Psoas muscle (tissue), 8 donors: ENCODE data around the gene DNASE1L2. TPM values are rescaled to one million over a fixed set of nuclear protein-coding genes. Genes with fewer than 3 reads are reported as not detected.

Experiments used
- ATAC-seq, 4 donors: fragments of 200-7000 bp; cut with Tn5 transposase; one replicate each; pipeline ENCODE4 v1.9.1; 2020; ENCODE audit warnings: moderate library complexity in 3 of 4, mild to moderate bottlenecking in 2 of 4
- DNase-seq, 2 donors: peaks; one replicate each; pipeline ENCODE4 v3.0.0-alpha.2; 2020
- H3K27ac ChIP-seq: fragments of 200-600 bp; one replicate; pipeline ENCODE4 v1.8.0; 2022
- H3K27me3 ChIP-seq, 3 donors: fragments of 200-600 bp in 1 of 3; one replicate each; pipeline versions ENCODE4 v1.6.1 to v1.8.0; 2013 to 2022; ENCODE audit warnings: low read length in 2 of 3, mild to moderate bottlenecking in 2 of 3, moderate library complexity in 1 of 3; ENCODE audit not compliant: insufficient read depth in 3 of 3
- H3K36me3 ChIP-seq, 2 donors: fragments of 200-600 bp in 1 of 2; one replicate each; pipeline versions ENCODE4 v1.6.1 to v1.8.0; 2013 to 2022; ENCODE audit warnings: low read depth in 1 of 2, mild to moderate bottlenecking in 1 of 2, moderate library complexity in 1 of 2; ENCODE audit not compliant: insufficient read depth in 1 of 2
- H3K4me1 ChIP-seq: fragments of 200-600 bp; one replicate; pipeline ENCODE4 v1.8.0; 2022
- H3K4me3 ChIP-seq: fragments of 200-600 bp; one replicate; pipeline ENCODE4 v1.8.0; 2022; ENCODE audit warnings: mild to moderate bottlenecking
- H3K9me3 ChIP-seq: fragments of 200-600 bp; one replicate; pipeline ENCODE4 v1.8.0; 2022
- WGBS, 3 donors: extraction: QIAGEN DNeasy Blood & Tissue Kit; methylation state at CpG; one replicate each; pipeline versions ENCODE4 v1.1.6 to v1.1.7; 2013; 5-methylcytosine and 5-hydroxymethylcytosine counted together
- intact Hi-C, 2 donors: fragments of 100-400 bp; cut with DNase I; formaldehyde crosslinking; loops; one replicate each; pipeline versions ENCODE4 v1.11.0 to v1.14.2; 2022
- polyA plus RNA-seq, 3 donors: library from polyadenylated mRNA; stranded (reverse); fragments of 200-250 nt; gene quantifications; one replicate each; pipeline ENCODE4 v1.2.3, GENCODE V29; 2013
- total RNA-seq, 4 donors: library from RNA; stranded (reverse); fragmentation: NEBNext Ultra II Directional in 2 of 4; extraction: Animal tissue kit (Norgen Biotek cat#: 25700) in 2 of 4; gene quantifications; one replicate each; pipeline versions ENCODE4 v1.2.1 to v1.2.4, GENCODE V29; 2021 to 2023
- TF ChIP-seq, protein P1 (sequence below): fragments of 200-600 bp; IDR thresholded peaks from one replicate; pipeline ENCODE4 v1.8.0; 2022; ENCODE audit warnings: antibody characterized with exemption
- donor health status: healthy with polysubstance abuse.
- donor health status: DM: no; HTN: no; CAD: no; lungs with moderate emphysema.
- donor health status: Bipolar disorder and iron deficiency.
- donor health status: healthy.
- donor health status: DM: yes; HTN: yes; CAD: no.
- donor health status: DM: no; HTN: no; CAD: no.
- donor health status: DM: no; HTN: no; CAD: no.
- donor health status: DM: yes; HTN: yes; CAD: no.

The DNASE1L2 gene
- total and polyA plus RNA-seq, 7 donors, result 0.17 to 1.2 (median 0.34) TPM

DNA sequence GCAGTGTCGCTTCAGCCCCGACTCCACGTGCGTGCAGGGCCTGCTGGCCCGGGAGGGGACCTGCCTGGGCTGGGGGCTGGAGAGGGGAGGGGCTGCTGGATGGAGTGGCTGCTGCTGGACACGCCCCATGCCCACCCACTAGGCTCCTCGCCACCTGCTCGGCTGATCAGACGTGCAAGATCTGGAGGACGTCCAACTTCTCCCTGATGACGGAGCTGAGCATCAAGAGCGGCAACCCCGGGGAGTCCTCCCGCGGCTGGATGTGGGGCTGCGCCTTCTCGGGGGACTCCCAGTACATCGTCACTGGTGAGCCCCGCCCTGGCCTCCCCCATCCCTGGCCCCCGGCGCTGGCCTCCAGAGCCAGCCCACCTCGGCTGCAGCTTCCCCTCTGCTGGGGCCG, 27.9 kb upstream of the DNASE1L2 start:
- 72 to 75% (median 74%) methylated on average over 19 to 23 of the region's 23 CpGs for WGBS, 3 donors
- DNase-seq (no peak), ATAC-seq (no peak)
- no peaks in the 10 kb centered on the region for H3K27me3 ChIP-seq
- H3K27ac ChIP-seq, result no peak overlapping the region
- H3K4me1 ChIP-seq, result peaks cover 53% of the 10 kb centered on the region
- no peak overlapping the region for H3K4me3 ChIP-seq
- intact Hi-C loops, result loop anchor here in 1 of 2 donors (5.0 kb wide), 1 partner anchor 51 kb away; the partner anchor contains the start of gene TRAF7
- no peaks in the 10 kb centered on the region for H3K9me3 ChIP-seq
- peaks cover 0 to 38% of the 10 kb centered on the region in 2 donors for H3K36me3 ChIP-seq
- TF ChIP-seq, protein P1, sequence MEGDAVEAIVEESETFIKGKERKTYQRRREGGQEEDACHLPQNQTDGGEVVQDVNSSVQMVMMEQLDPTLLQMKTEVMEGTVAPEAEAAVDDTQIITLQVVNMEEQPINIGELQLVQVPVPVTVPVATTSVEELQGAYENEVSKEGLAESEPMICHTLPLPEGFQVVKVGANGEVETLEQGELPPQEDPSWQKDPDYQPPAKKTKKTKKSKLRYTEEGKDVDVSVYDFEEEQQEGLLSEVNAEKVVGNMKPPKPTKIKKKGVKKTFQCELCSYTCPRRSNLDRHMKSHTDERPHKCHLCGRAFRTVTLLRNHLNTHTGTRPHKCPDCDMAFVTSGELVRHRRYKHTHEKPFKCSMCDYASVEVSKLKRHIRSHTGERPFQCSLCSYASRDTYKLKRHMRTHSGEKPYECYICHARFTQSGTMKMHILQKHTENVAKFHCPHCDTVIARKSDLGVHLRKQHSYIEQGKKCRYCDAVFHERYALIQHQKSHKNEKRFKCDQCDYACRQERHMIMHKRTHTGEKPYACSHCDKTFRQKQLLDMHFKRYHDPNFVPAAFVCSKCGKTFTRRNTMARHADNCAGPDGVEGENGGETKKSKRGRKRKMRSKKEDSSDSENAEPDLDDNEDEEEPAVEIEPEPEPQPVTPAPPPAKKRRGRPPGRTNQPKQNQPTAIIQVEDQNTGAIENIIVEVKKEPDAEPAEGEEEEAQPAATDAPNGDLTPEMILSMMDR, result no peak

DNA sequence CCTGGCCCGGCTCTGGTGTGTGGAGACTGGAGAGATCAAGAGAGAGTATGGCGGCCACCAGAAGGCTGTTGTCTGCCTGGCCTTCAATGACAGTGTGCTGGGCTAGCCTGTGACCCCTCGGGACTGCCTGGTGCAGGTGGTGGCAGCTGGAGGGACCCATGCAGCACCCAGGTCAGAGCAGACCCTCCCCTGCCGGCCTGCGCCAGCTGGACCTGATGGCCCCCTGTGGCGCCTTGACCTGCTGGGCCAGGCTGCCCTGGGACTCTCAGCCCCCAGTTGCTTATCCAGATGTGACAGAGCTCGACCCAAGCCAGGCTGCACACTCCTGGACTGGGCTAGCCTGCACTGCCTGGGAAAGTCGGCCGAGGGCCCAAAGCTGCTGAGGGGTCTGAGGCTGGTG, 27.5 kb upstream of the DNASE1L2 start:
- Histone ChIP-seq H3K9me3 (no peaks in the 10 kb centered on the region), H3K27ac (no peak overlapping the region), H3K4me3 (no peak overlapping the region), H3K27me3 (no peaks in the 10 kb centered on the region), H3K36me3 (peaks cover 0 to 38% of the 10 kb centered on the region in 2 donors), H3K4me1 (peaks cover 58% of the 10 kb centered on the region)
- DNase-seq, result no peak
- WGBS, 3 donors, result 81 to 82% (median 81%) methylated on average over 7 to 9 of the region's 9 CpGs
- intact Hi-C loops, result loop anchor here in 1 of 2 donors (5.0 kb wide), 1 partner anchor 51 kb away; the partner anchor contains the start of gene TRAF7
- ATAC-seq, result no peak
- TF ChIP-seq, protein P1, result no peak

DNA sequence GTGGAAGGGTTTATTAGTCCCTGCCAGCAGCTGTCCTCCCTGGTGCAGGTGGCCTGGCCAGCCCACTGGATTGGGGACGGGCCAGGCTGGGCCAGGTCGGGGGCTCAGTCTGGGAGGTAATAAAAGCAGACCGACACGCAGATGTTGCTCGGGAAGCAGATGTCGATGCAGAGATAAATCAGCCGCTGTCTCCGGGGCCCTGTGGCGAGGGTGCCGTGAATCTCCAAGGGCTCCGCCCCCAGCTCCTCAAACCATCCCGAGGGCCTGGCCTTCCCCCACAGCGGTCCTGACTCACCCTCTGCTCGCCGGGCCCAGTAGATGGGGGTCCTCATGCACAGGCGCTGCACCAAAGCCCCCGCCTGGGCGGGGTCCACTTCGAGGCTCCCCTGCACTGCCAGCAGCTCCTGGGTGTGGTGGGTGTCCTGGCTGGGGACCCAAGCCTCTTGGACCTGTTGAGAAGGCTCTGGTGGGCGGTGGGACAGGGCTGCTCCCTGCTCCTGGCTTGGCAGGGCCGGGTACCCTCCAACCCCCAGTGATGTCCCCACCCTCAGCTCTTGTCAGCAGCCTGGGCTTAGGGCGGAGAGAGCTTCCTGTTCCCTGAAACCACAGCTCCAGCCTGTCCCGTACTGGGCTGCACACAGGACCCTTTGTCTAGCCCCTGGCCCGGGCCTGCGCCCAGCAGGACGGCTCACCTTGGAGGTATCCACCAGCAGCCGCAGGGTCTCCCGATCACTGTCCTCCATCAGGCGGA, 26.8 kb upstream of the DNASE1L2 start:
- H3K9me3 ChIP-seq, result no peaks in the 10 kb centered on the region
- peaks cover 0 to 38% of the 10 kb centered on the region in 2 donors for H3K36me3 ChIP-seq
- TF ChIP-seq, protein P1, result no peak
- intact Hi-C loops, result loop anchor here in 1 of 2 donors (5.0 kb wide), 1 partner anchor 52 kb away; the partner anchor contains the start of gene TRAF7
- no peaks in the 10 kb centered on the region for H3K27me3 ChIP-seq
- WGBS, 3 donors, result 78 to 82% (median 80%) methylated on average over 25 to 29 of the region's 29 CpGs
- H3K27ac ChIP-seq, result peak overlapping the region; percentile 90
- no peak overlapping the region for H3K4me3 ChIP-seq
- ATAC-seq (no peak), DNase-seq (no peak)
- peaks cover 58% of the 10 kb centered on the region for H3K4me1 ChIP-seq

DNA sequence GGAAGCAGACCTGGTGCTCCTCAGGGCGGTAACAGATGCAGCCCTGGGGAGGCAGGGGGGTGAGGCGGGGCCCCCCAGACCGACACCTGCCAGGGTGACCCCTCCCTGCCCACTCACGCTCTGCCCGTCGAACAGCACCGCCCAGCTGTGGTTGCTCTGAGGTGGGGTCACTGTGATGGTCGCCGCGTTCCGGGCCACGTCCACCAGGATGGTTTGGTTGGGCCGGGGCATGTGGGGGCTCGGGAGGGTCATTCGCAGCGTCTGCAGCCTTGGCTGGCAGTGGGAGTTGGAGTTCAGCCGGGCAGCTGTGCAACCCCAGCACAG, 26.3 kb upstream of the DNASE1L2 start:
- ATAC-seq, result no peak
- intact Hi-C loops, result no loop called here
- H3K9me3 ChIP-seq, result no peaks in the 10 kb centered on the region
- H3K27ac ChIP-seq, result peak overlapping the region; percentile 90
- H3K36me3 ChIP-seq, result peaks cover 0 to 38% of the 10 kb centered on the region in 2 donors
- H3K4me3 ChIP-seq, result no peak overlapping the region
- DNase-seq, result no peak
- TF ChIP-seq, protein P1, result no peak
- peaks cover 54% of the 10 kb centered on the region for H3K4me1 ChIP-seq
- 70 to 81% (median 78%) methylated on average over 16 to 17 of the region's 17 CpGs for WGBS, 3 donors
- H3K27me3 ChIP-seq, result no peaks in the 10 kb centered on the region
